ENCODE results near the gene DNAI4.
"Not testable (repeated sequence)": the region's sequence is repeated elsewhere in the genome, so short reads cannot be mapped to it uniquely, and the experiment has no call there.

Gene DNAI4

DNA sequence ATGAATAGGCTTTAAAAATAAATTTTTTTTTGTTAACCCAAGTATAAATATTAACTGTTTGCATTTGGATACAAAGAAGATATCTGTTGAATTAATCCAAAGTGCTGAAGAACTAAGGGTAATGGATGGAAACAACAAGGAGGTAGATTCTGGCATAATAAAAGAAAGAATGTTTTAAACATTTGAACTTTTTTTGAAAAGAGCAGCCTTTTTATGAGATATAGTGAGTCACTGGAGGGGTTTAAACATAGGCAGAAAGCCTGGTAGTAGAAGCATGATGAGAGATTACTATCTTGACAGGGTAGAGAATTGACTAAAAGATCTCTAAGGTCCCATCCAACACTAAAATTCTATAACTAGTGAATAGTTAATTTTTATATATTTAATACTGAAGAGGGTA lies 2.9 kb upstream of the DNAI4 start:
- DNase-seq, result no peak

DNA sequence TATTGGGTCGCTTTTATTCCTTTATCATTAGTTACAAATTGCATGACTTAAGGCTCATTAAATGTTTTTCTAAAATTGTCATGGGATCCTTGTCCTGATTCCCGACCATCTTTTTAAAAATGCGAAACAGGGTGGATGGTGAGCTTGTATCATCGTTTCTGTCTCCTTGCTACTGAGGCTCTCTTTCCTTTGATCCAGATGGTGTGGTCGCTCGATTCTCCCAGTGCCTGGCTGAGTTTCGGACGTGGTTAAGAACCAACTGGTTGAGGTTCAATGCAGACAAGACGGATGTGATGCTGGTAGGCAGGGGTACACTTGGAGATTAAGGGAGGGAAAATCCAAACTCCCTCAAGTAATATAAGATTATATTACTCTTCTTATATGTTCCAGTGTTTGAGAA lies 1.3 kb upstream of the DNAI4 start:
- peak; percentile 63 for DNase-seq

DNA sequence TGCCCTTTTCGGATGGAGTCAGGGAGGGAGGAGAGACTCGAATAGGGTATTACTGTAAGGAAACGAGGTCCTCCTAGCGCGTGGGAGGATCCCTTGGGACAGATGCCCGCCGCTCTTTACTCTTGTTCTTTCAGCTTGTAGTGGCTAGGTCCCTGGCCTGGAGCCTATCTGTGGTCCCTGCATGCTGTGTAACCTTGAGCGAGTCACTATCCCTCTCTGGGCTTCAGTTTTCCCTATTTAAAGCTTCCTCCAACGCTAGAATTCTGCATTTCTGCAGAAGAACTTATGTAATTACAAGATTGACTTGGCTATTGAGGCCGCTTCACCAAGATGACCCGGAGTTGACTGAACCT lies 878 bp upstream of the DNAI4 start:
- no peak for DNase-seq

DNA sequence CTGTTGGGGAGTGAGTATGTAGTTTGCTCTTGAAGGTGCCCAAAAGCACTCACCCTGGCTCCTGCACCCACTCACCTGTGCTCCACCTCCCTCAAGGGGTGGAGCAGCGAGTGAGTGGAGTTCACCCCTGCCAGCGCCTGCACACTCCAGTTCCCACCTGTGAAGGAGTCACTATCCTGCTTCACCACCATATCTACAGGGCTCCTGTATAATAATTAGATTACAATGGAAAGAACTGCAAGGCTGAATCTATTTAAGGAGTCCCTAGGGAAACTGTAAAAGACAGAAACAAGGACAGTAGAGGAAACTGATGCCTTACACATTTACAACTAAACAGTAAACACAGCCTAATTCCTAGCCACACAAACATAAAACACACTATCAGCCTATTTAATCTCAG lies 4.1 kb downstream of the DNAI4 start:
- DNase-seq, result no peak

DNA sequence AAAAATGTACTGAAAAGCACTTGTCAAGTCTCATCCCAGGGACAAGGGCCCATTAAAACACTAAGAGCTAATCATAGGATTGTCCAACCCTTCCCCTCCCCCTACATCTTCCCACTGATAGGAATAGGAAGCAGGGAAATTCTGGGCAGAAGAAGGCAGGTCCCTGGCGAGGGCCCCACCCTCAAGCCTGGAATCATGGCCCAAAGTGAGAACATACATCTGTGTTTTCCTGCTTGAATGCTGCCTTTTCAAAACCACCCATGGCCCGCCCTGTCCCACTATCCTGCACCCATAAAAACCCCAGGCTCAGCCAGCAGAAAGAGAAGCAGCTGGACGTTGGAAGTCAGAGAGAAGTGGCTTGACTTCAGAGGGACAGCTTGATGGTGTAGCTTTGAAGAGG lies 4.8 kb downstream of the DNAI4 start:
- no peak for DNase-seq

DNA sequence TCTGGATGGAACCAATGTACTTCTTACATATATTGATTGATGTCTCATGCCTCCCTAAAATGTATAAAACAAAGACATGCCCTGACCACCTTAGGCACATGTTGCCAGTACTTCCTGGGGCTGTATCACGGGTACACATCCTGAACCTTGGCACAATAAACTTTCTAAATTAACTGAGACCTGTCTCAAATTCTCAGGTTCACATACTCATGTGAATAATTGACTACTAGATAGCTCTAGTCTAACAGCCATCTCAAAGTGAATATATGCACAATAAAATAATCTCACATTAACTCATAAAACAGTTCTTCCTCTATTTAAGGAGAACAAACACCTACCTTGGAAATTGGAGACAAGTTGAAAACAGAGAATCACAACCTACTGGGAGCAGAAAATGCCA lies 5.6 kb downstream of the DNAI4 start:
- no peak for DNase-seq

DNA sequence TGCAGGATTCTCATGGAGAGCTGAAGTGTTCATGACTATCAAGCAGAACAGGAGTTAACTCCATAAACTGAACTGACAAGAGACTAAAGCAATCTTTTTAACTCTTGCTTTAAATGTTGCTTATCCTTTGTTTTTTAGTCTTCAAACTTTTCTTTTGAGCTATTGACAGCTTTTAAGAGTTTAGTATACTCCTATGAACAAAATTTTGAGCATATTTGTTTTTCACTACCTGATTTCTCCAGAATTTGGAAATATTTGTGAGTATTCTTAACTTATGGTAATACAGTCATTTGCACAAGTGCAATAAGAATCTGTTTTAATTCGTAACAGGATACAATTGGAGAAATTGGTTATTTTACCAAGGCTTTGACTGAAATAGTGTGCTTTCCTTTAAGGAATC lies 7.2 kb downstream of the DNAI4 start:
- no peak for DNase-seq

DNA sequence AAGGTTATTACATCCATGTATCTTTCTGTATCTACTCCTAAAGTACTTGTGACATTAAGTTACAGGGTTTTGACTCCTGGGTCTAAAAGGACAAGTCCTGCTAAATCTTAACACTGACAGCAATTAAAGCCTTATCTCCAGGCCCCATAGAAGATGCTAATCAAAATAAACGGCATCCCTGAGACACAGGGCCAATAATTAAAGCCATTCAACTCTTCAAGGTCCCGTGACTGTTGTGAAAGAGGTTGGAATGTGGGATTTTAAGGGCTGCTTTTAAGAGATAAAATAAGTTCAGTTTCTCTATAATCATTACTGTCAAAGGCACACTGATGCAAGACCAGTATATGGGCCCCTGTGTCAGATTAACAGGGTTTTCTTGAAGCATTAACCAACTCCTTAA lies 8.3 kb downstream of the DNAI4 start:
- DNase-seq, result no peak

DNA sequence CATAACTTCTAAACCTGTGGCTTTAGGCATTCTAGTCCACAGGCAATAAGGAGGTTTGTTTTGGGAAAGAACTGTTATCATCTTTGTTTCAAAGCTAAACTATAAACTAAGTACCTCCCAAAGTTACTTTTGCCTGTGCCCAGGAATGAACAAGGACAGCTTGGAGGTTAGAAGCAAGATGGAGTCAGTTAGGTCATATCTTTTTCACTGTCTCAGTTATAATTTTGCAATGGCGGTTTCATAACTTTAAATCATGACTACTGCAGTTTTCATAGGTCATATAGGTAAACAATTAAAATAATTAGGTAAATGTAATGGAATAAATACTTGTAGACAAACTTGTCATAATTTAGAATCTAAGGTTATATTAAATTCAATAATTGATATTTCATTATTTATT lies 9.5 kb downstream of the DNAI4 start:
- not testable (repeated sequence) for DNase-seq

DNA sequence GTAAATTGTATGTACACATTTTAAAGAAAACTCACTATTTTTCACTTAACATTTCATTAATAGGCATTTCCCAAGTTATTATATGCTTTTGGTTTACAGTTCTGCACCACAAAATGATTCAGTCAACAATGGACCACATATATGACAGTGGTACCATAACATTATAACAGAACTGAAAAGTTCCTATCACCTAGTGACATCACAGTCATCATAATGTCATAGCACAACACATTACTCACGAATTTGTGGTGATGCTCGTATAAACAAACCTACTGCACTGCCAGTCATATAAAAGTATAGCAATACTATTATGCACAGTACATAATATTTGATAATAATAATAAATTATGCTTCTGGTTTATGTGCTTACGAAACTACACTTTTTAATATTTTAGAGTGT lies 30.9 kb downstream of the DNAI4 start:
- DNase-seq, result no peak

DNA sequence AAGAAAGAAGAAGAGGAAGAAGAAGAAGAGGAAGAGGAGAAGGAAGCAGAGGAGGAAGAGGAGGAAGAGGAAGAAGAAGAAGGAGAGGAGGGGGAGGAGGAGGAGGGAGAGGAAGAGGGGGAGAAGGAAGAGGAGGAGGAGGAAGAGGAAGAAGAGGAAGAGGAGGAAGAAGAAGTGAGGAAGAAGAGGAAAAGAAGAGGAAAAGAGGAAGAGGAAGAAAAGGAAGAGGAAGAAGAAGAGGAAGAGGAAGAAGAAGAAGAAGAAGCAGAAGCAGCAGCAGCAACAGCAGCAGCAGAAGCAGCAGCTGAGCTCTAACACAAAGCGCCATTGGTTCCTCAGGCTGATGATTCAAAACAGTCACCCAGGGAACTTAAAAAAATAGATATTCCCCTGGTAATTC lies 34.0 kb downstream of the DNAI4 start:
- DNase-seq, result peak; percentile 13

DNA sequence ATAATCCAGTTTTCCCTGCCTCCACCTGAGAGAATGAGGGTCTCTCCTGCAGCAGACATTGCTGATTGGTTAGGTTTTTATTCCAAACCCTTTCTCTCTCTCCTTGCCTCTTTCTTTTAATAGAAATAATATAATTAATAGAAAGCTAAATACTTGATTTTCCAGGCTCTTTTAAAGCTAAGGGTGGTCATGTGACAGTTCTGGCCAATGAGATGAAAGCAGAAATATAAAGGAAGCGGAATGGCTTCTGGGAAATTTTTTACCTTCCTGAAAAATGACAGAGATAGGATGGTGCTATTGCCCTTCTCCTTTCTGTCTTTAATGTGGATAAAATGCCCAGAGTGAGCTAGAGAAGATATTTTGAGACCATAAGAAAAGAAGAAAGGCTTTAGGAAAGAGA lies 35.6 kb downstream of the DNAI4 start:
- DNase-seq, result no peak

DNA sequence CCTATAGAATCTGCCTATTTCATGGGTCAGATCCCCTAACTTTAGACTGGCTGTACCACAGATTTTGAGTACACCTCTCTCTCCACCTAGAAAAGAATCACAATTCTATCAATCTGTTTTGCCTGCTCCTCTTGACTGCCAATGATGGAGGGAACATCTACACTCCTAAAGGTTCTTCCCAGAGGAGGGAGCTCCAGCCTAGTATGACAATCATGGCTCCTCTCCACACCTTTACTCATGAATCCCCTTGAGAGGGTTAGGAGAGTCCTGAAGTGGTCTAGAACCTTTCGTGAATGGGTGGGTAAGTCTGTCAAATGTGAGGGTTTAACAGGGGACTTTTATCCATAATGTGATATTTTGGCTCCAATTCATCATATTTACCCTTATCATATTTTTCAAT lies 48.0 kb downstream of the DNAI4 start:
- DNase-seq, result peak; percentile 40

DNA sequence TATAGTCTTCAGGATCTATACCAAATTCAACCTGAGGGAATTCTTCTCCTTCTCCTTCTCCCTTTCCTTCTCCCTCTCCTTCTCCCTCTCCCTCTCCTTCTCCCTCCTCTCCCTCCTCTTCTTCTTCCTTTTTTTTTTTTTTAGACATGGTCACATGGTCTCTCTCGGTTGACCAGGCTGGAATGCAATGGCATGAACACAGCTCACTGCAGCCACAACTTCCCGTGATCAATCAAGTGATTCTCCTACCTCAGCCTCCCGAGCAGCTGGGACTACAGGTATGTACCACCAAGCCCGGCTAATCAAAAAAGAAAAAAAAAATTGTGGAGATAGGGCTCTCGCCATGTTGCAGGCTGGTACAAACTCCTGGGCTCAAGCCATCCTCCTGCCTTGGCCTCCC lies 51.5 kb downstream of the DNAI4 start:
- DNase-seq, result no peak

DNA sequence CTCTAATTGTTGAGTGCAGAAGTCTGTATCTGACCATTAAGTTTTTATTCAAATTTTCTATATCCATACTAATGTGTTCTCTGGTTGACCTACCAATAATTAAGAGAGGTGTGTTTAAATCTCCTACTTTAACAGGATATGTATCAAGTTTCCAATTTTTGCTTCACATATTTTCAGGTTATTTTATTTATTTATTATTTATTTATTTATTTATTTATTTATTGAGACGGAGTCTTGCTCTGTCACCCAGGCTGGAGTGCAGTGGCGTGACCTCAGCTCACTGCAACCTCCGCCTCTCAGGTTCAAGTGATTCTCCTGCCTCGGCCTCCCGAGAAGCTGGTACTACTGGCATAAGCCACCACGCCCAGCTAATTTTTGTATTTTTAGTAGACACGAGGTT lies 52.6 kb downstream of the DNAI4 start:
- DNase-seq, result not testable (repeated sequence)

DNA sequence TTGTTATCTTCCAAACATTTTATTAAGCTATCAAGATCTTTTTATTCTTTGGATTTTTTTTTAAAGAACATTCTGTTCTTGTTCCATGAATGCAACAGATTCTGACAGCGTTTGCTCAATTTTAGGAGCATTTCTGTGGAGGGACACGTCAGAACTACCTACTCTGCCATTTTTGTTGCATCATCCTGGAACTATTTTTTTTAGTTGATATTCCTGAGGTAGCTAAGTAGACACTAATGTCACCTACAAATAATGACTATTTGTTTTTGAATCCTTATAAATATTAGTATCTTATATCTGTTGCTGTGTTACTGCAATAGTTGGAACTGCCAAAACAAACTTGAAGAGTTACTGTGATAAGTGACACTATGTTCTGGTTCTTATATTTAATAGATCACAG lies 57.2 kb downstream of the DNAI4 start:
- no peak for DNase-seq

DNA sequence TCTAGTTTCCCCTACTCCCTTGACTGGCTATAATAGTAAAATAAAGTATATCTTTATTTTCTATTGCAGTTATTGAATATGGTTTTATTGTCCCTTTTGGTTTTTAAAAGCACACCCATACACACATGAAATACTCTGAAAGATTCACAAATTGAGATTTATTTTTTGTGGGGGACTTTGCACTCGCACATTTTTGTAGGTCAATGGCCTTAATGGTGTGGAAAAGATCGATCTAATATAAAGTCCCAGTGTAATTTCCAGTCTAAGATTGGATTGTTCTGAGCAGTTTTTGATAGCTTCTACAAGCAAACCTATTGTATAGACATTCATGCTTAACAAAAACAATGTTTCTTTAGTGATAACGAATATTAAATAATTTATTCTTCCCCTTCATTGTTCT lies 64.1 kb downstream of the DNAI4 start:
- no peak for DNase-seq

DNA sequence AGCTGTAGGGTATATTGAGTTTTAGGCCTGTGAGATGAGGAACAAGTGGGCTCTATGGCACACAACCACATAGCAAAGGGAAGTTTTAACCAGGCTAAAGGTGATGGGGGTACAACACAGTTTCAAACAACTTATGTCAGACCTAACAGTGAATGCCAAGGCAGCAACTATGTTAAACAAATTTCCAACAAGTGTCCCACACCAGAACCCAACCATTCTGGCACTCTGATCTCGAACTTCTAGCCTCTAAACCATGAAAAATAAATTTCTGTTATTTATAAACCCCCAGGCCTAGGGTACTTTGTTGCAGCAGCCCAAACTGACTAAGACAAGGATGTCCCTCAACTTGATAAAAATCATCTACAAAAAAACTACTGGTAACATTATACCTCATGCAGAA lies 71.3 kb downstream of the DNAI4 start:
- DNase-seq, result no peak

DNA sequence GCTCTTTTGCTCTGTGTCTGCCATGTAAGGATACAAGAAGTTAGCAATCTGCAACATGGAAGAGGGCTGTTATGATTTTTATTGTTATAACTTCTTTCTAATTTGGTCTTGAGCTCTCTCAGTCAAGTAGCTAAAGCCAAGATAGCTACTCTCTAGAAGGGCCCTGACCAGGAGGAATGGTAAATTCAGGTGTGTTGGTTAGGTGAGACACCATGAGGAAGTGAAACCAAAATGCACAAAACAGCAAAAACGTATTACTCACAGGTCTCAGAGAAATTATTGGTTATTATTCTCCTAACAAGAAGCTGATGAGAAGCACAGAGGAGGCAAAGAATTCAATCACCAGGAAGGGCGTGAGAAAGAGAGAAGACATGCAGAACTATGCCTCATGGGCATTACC lies 71.8 kb downstream of the DNAI4 start:
- peak; percentile 11 for DNase-seq

DNA sequence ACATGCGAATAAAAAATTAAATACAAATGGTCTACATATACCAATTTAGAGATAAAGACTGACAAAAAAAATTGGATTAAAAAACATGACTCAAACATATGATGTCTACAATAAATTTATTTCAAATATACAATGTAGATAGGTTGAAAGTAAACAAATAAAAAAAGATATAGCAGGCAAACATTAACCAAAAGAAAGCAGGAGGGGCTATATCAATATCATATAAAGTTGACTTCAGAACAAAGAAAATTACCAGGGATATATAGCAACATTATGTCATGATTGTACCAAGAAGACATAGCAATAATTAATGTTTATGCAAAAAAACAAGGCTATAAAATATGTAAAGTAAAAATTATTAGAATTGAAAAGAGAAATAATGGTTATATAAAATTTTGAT lies 73.7 kb downstream of the DNAI4 start:
- no peak for DNase-seq

DNA sequence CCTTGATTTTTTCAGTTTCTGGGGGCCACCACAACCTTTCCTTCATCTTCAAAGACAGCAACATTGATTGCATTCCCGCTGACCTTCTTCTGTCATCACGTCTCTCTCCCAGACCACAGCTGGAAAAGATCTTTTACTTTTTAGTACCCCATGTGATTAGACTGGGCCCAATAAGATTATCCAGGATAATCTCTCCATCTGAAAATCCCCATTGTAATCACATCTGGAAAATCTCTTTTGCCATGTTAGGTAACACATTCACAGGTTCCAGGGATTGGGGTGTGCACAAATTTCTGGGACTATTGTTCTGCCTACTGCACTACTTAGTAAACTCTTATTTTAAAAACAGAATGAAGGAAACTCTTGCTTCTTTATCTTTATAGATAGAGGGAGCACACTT lies 76.5 kb downstream of the DNAI4 start:
- no peak for DNase-seq

DNA sequence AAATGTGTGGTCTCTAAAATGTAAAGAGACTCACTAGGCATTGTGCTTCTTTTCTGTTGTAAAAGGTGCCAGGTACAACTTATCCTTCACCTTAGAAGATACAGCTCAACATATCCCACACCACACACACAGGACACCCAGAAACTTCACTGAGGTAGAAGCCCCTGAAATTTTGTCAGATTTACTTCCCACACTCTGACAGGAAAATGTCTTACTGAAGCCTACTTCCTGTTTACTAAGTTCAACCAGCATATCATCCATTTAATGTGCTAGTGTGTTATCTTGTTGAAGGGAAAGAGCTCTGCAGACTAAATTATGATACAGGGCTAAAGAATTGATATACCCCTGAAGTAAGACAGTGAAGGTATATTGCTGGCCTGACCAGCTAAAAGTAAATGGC lies 83.7 kb downstream of the DNAI4 start:
- peak; percentile 31 for DNase-seq

DNA sequence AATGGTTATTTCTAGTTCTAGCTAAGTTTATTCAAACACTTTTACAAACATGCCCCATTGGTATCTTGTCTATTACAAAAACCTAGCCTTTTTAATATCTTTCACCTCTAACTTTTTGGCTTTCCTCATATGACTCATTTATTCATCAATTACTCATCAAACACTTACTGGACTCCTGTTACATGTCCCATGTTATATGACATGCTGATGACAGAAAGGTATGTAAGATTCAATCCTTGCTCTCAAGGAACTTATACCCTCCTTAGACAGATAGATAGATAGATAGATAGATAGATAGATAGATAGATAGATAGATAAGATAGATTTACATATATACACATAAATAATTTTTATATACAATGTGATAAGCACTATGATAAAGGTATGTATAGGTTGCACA lies 89.7 kb downstream of the DNAI4 start:
- DNase-seq, result no peak

DNA sequence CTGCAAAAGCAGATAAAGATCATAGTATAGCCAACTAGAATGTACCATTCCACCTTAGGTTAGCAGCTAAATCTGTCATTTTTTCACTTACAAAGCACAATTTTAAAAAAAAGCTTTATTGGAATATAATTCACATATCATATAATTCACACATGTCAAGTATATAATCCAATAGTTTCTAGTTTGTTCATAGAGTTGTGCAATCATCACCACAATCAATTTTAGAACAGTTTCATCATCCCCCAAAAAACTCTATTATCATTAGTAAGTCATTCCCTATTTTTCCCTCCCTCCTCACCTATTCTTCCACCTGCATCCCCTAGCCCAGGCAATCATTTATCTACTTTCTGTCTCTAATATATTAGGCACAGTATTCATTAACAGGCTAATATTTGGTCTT lies 91.5 kb downstream of the DNAI4 start:
- no peak for DNase-seq

DNA sequence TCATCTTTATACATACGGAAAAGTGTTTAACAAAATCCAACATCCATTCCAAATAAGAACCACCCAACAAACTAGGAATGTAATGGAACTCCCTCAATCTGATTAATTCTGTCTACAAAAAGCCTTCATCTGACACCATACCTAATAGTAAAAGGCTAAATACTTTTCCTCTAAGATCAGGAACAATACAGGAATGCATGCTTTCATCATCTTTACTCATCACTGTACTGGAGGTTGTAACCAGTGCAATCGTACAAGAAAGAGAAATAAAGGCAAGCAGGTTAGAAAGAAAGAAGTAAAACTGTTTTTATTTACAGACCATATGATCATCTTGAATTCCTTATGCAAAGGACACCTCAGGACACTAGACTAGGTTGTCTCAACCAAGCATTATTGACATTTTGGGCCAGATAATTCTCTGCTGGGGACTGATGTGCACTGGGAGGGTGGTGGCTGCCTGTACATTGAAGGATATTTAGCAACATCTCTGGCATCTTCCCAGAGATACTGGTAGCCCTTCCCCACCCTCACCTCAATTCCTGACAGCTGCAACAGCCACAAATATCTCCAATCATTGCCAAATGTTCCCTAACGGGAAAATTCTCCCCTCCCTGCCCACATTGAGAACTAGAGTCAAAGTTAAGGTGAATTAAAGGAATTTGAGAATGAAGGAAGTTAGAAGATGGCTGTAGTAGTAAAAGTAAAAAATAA lies 93.0 kb downstream of the DNAI4 start:
- DNase-seq, result no peak

DNA sequence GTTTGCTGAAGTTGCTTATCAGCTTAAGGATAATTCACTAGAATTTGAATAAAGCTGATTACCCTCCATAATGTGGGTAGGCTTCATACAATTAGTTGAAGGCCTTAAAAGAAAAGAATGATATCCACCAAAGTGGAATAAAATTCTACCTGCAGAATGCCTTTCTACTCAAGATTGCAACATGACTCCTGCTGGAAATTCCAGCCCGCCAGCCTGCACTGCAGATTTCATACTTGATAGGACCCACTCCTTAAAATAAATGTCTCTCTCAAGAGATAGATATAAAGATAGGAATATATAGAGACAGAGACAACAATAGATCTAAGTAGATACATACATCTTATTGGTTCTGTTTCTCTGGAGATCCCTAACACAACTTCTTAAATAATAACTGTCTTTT lies 99.9 kb downstream of the DNAI4 start:
- no peak for DNase-seq
